Measurements from ENCODE around the gene KRTAP13-1.

KRTAP13-1 gene, protein sequence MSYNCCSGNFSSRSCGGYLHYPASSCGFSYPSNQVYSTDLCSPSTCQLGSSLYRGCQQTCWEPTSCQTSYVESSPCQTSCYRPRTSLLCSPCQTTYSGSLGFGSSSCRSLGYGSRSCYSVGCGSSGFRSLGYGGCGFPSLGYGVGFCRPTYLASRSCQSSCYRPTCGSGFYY

DNA sequence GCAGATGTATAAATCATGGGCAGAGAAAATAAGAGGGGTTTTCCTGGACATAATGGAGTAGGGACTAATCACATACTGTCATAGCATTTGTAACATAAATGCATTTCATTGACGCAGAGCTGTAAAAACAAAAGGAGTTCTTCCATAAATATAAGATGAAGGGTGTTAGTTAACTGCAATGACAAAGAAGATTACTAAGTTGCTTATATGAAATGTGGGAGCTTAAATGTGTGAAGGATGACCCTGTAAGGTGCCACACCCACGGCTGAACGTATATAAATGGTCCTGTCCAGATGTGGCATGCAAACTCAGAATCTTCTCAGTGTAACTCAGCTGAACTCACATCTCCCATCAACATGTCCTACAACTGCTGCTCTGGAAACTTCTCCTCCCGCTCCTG, at the start of gene KRTAP13-1:
Gene KRTAP13-1 (plus strand): TSS at position 301 of the 400 bp plus-strand sequence. CDS start 56 bp downstream, at position 357.
- TF ChIP-seq, protein P1, sequence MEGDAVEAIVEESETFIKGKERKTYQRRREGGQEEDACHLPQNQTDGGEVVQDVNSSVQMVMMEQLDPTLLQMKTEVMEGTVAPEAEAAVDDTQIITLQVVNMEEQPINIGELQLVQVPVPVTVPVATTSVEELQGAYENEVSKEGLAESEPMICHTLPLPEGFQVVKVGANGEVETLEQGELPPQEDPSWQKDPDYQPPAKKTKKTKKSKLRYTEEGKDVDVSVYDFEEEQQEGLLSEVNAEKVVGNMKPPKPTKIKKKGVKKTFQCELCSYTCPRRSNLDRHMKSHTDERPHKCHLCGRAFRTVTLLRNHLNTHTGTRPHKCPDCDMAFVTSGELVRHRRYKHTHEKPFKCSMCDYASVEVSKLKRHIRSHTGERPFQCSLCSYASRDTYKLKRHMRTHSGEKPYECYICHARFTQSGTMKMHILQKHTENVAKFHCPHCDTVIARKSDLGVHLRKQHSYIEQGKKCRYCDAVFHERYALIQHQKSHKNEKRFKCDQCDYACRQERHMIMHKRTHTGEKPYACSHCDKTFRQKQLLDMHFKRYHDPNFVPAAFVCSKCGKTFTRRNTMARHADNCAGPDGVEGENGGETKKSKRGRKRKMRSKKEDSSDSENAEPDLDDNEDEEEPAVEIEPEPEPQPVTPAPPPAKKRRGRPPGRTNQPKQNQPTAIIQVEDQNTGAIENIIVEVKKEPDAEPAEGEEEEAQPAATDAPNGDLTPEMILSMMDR (IDR thresholded peaks at IDR 0.05; ENCODE audit: extremely low read depth, missing control alignments): no peak
- DNase-seq (ENCODE audit: low spot score): no peak

DNA sequence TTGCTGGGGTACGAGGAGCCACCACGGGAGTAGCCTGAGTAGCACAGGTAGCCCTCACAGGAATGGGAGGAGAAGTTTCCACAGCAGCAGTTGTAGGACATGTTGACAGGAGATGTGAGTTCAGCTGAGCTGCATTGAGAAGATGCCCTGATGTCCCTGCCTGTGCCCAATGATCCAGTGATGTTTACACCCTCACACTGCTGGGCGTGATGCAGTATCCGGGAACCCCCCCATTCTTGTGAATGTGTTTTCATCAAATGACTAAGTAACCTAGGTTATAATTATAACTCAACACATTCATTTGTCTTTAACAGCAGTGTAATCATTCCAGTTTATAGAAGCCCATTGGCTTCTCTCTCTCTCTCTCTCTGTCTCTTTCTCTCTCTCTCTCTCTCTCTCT, 47.3 kb upstream of the KRTAP13-1 start, which contains the start of gene KRTAP23-1:
Gene KRTAP23-1 (minus strand): TSS at position 101 of the 400 bp plus-strand sequence. CDS start 0 bp downstream, at position 101.
- TF ChIP-seq, protein P1 (IDR thresholded peaks at IDR 0.05; ENCODE audit: extremely low read depth, missing control alignments): no peak
- DNase-seq (ENCODE audit: low spot score): no peak

DNA sequence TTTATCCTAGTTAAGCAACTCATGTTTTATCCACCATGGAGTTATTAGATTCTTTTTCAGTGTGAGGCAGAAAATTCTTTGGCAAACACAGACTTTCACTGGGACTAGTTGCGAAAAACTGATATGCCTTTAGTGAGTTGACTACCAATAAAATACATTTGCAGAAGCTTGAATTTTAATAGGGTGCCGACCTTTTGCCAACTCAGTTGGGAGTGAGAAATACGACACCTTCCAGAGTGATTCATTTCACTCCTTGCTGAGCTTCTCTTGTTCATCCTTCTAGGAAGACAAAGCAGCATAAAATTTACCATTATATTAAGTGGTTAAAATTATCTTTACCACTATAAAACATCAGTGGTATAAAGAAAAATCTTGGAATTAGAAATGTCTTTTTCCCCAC, 46.3 kb upstream of the KRTAP13-1 start:
- no peak for DNase-seq (ENCODE audit: low spot score)
- TF ChIP-seq, protein P1 (IDR thresholded peaks at IDR 0.05; ENCODE audit: extremely low read depth, missing control alignments): no peak

DNA sequence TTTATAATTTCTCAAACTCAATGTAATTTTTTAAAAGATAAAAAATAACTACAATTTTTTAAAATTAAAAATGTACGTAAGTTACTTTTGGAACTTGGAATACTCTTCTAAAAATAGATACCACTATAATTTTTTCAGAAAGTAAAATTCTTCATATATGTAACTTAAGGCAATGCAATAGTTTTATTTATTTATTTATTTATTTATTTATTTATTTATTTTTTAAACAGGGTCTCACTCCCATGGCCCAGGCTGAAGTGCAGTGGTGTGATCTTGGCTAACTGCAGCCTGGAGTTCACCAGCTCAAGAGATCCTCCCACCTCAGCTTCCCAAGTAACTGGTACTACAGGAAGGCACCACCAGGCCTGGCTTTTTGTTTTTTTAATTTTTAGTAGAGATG, 44.3 kb upstream of the KRTAP13-1 start:
- no peak for DNase-seq (ENCODE audit: low spot score)
- TF ChIP-seq, protein P1 (IDR thresholded peaks at IDR 0.05; ENCODE audit: extremely low read depth, missing control alignments): no peak

DNA sequence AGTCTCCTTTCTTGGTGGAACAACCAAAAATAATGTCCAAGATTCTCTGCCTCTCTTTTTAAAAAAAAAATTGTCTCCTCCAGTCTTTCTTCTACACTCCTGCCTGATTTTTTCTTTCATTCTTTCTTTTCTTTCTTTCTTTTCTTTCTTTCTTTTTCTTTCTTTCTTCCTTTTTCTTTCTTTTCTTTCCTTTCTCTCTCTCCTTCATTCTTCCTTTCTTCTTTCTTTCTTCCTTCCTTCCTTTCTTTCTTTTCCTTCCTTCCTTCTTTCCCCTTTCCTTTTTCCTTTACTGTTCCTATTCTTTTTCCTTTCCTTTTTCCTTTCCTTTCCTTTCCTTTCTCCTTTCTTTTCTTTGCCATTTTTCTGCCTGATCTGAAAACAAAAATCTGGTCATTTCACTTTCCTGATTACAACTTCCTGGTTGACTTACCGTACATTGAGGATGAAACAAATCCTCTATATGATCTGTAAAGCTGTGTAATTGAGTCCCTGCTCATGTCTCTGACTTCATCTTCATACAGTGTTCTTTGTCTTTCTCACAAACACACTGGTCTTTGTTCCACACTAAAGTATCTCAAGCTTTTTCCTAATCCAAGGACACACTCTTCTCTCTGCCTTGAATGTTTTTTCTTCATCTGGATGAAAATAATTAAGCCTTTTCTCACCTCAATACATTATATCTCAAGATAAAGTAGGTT, 41.4 kb upstream of the KRTAP13-1 start:
- DNase-seq (ENCODE audit: low spot score): no peak
- TF ChIP-seq, protein P1 (IDR thresholded peaks at IDR 0.05; ENCODE audit: extremely low read depth, missing control alignments): no peak

DNA sequence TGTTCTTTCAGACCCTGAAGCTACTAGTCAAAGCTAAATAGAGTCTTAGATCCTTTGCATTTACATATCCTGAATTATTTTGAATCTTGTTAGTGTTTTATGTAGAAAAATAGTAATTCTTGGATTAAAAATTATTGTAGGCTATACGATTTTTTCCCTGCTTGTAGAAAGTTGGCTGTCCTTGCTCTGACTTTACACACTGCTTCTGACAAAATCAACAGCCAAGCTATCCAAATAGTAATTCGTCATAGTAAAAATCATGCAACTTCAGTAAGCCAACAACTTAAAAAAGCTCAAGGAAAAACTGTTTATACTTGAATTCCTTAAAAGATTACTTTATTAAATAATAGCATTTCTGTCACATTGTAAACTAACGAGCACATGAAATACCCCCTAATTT, 39.9 kb upstream of the KRTAP13-1 start:
- no peak for DNase-seq (ENCODE audit: low spot score)

More for the DNA sequence above, 39.9 kb upstream of the KRTAP13-1 start:
- TF ChIP-seq, protein P1 (IDR thresholded peaks at IDR 0.05; ENCODE audit: extremely low read depth, missing control alignments): no peak

All from GM20000 (cell line).